OCI-LY1 (cell line): ENCODE measurements around the gene XKR7.

ENCODE experiments used
- H2AFZ ChIP-seq: fragments of 200-600 bp; sonication (generic), shearing (Covaris generic); 2 replicates; pipeline ENCODE4 v1.6.0; 2014; ENCODE audit warnings: antibody characterized with exemption, mild to moderate bottlenecking, low read length
- H3F3A ChIP-seq: fragments of 200-600 bp; sonication (generic), shearing (Covaris generic); 2 replicates; pipeline ENCODE4 v1.6.0; 2014; ENCODE audit warnings: mild to moderate bottlenecking, antibody characterized with exemption, low read length, moderate library complexity; ENCODE audit not compliant: insufficient read depth
- H3K27ac ChIP-seq: fragments of 200-600 bp; sonication (generic); 2 replicates; pipeline ENCODE4 v1.5.1; 2014; ENCODE audit warnings: low read length, mixed run types, mild to moderate bottlenecking, low read depth; ENCODE audit not compliant: poor library complexity, severe bottlenecking
- H3K27me3 ChIP-seq: fragments of 200-600 bp; sonication (generic); 2 replicates; pipeline ENCODE4 v1.6.0; 2014; ENCODE audit warnings: antibody characterized with exemption, mild to moderate bottlenecking, low read length, moderate library complexity; ENCODE audit not compliant: insufficient read depth
- H3K36me3 ChIP-seq: fragments of 200-600 bp; sonication (generic); 2 replicates; pipeline ENCODE4 v1.6.1; 2014; ENCODE audit warnings: mild to moderate bottlenecking, antibody characterized with exemption, low read length, moderate library complexity, mixed read lengths; ENCODE audit not compliant: insufficient read depth
- H3K4me1 ChIP-seq: fragments of 200-600 bp; sonication (generic); 2 replicates; pipeline ENCODE4 v1.5.1; 2014; ENCODE audit warnings: mild to moderate bottlenecking, low read length, moderate library complexity; ENCODE audit not compliant: insufficient read depth, severe bottlenecking
- H3K4me2 ChIP-seq: fragments of 200-600 bp; sonication (generic), shearing (Covaris generic); 2 replicates; pipeline ENCODE4 v1.6.1; 2014; ENCODE audit warnings: low read length
- H3K4me3 ChIP-seq: fragments of 200-600 bp; sonication (generic); 2 replicates; pipeline ENCODE4 v1.5.1; 2014; ENCODE audit warnings: low read length, low read depth, mild to moderate bottlenecking, mixed read lengths; ENCODE audit not compliant: poor library complexity, severe bottlenecking
- H3K79me2 ChIP-seq: fragments of 200-600 bp; shearing (Covaris generic); 2 replicates; pipeline ENCODE4 v1.6.1; 2016; ENCODE audit warnings: mixed run types, low read length, mixed read lengths; ENCODE audit not compliant: insufficient read depth
- H3K9ac ChIP-seq: fragments of 200-600 bp; sonication (generic), shearing (Covaris generic); 2 replicates; pipeline ENCODE4 v1.6.1; 2014; ENCODE audit warnings: mild to moderate bottlenecking, low read length, mixed read lengths
- H3K9me2 ChIP-seq: fragments of 200-600 bp; sonication (generic), shearing (Covaris generic); 2 replicates; pipeline ENCODE4 v1.6.1; 2014; ENCODE audit warnings: low read depth, mild to moderate bottlenecking, low read length, mixed read lengths
- H3K9me3 ChIP-seq: fragments of 200-600 bp; shearing (Covaris generic); 2 replicates; pipeline ENCODE4 v1.6.1; 2014; ENCODE audit warnings: low read length, mixed read lengths
- H4K20me1 ChIP-seq: fragments of 200-600 bp; sonication (generic), shearing (Covaris generic); 2 replicates; pipeline ENCODE4 v1.6.0; 2016; ENCODE audit warnings: mild to moderate bottlenecking, low read length; ENCODE audit not compliant: insufficient read depth
- EZH2 ChIP-seq: fragments of 200-600 bp; sonication (generic), shearing (Covaris generic); IDR thresholded peaks from 2 replicates; pipeline ENCODE4 v1.8.0; 2017; ENCODE audit warnings: borderline replicate concordance, mixed run types, mild to moderate bottlenecking, antibody characterized with exemption, low read length, moderate library complexity, mixed read lengths
- TF ChIP-seq, protein P1 (sequence below): fragments of 200-600 bp; sonication (generic), shearing (Covaris generic); IDR thresholded peaks from 2 replicates; pipeline ENCODE4 v1.5.1; 2017; ENCODE audit warnings: mild to moderate bottlenecking, antibody characterized with exemption, low read length, moderate library complexity, mixed read lengths

Gene XKR7

DNA sequence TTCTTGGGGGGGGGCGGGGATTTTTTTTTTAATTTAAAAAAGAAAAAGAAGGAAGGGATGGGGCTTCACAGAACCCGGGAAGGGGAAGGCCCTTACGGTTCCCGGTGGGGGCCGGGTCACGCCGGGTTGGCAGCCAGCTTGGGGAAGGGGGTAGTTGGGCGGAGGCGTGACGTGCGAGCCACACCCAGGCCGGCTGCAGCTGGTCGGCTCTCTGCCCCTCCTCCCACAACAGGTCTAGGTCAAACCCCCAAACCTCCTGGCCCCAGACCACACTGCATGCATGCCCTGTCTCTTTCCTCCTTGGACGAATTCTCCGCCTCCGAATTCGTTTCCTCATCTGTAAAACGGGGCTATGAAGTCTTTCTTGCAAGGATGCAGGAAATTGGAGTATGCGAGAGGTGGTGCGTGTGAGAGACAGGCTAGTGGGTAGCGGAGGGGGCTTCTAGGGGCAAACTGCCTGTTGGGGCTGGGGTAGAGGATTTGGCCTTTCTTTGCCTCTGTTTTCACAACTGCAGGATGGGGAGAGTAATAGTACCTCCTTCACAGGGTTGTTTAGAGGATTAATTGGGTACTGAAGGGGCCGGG, 84.9 kb downstream of the XKR7 start:
- Histone ChIP-seq H3K27me3 (peaks cover 19% of the 10 kb centered on the region; the same call in 1 of the 2 replicates), H3K36me3 (no peaks in the 10 kb centered on the region), H3K79me2 (no peaks in the 10 kb centered on the region), H3K27ac (no peak overlapping the region), H3K4me1 (peaks cover 4% of the 10 kb centered on the region), H4K20me1 (no peaks in the 10 kb centered on the region), H2AFZ (no peak overlapping the region), H3K9me2 (no peaks in the 10 kb centered on the region), H3K4me2 (peak overlapping the region; percentile 32; the same call in 1 of the 2 replicates), H3F3A (no peaks in the 10 kb centered on the region), H3K4me3 (no peak overlapping the region), H3K9me3 (no peaks in the 10 kb centered on the region), H3K9ac (no peak overlapping the region)
- no peak for TF ChIP-seq EZH2
- TF ChIP-seq, protein P1, sequence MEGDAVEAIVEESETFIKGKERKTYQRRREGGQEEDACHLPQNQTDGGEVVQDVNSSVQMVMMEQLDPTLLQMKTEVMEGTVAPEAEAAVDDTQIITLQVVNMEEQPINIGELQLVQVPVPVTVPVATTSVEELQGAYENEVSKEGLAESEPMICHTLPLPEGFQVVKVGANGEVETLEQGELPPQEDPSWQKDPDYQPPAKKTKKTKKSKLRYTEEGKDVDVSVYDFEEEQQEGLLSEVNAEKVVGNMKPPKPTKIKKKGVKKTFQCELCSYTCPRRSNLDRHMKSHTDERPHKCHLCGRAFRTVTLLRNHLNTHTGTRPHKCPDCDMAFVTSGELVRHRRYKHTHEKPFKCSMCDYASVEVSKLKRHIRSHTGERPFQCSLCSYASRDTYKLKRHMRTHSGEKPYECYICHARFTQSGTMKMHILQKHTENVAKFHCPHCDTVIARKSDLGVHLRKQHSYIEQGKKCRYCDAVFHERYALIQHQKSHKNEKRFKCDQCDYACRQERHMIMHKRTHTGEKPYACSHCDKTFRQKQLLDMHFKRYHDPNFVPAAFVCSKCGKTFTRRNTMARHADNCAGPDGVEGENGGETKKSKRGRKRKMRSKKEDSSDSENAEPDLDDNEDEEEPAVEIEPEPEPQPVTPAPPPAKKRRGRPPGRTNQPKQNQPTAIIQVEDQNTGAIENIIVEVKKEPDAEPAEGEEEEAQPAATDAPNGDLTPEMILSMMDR = no peak
